HepG2 (cell line): ENCODE data around the gene NEU1.

Experiments
- CBX1 ChIP-seq: IDR thresholded peaks from one replicate; pipeline ENCODE4 v1.6.1; 2016; ENCODE audit warnings: antibody characterized with exemption, low read depth
- HNRNPUL1 ChIP-seq: fragments of 200-400 bp; formaldehyde crosslinking; IDR thresholded peaks from 2 replicates; pipeline ENCODE4 v1.6.1; 2017; ENCODE audit warnings: low read depth, mild to moderate bottlenecking, low read length, moderate library complexity
- SRSF4 ChIP-seq: fragments of 200-400 bp; formaldehyde crosslinking; IDR thresholded peaks from one replicate; pipeline ENCODE4 v1.6.1; 2018; ENCODE audit warnings: mild to moderate bottlenecking, low read depth, low read length, moderate library complexity; ENCODE audit not compliant: poor library complexity, severe bottlenecking
- YY1 ChIP-seq: IDR thresholded peaks from 2 replicates; pipeline ENCODE4 v1.6.1; 2011; ENCODE audit warnings: low read length, low read depth, moderate library complexity, mild to moderate bottlenecking; ENCODE audit not compliant: insufficient read depth, insufficient replicate concordance

DNA sequence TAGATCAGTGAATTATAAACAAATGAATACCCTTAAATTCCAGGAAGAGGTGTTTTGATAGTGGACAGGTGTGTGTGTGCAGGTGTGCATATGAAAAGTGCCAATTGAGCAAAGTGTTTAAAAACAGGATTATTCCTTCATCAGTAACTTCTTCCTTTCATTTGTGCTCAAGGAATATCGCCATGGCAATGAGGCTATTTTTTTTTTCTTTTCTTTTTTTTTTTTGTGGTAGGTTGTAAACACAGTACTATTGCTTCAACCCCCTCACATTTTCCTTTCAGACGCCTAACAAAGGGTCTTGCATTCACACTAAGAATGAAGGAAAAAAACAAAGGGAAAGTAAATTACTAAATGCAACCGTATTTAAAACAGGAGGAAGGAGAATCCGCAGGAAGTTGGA lies 37.1 kb downstream of the NEU1 start:
- TF ChIP-seq YY1 (no peak), CBX1 (no peak), SRSF4 (no peak), HNRNPUL1 (no peak)
